GM23248 (cell line): ENCODE measurements around the gene FNDC11. TPM values are rescaled to one million over a fixed set of nuclear protein-coding genes. Genes with fewer than 3 reads are reported as not detected.

Experiments used
- DNase-seq: peaks from one replicate; pipeline ENCODE4 v3.0.0-alpha.2; 2015
- H2AFZ ChIP-seq: fragments of 200-600 bp; sonication (generic); 2 replicates; pipeline ENCODE4 v1.6.1; 2016; ENCODE audit warnings: antibody characterized with exemption
- H3F3A ChIP-seq: fragments of 200-600 bp; sonication (generic); 2 replicates; pipeline ENCODE4 v1.6.1; 2016; ENCODE audit warnings: mild to moderate bottlenecking, antibody characterized with exemption, mixed run types; ENCODE audit not compliant: insufficient read depth
- H3K27ac ChIP-seq: fragments of 200-600 bp; sonication (generic); 2 replicates; pipeline ENCODE4 v1.5.1; 2016; ENCODE audit warnings: mild to moderate bottlenecking
- H3K27me3 ChIP-seq: fragments of 200-600 bp; sonication (generic); replicated peaks from 2 replicates; pipeline ENCODE4 v1.6.1; 2016; ENCODE audit warnings: mild to moderate bottlenecking; ENCODE audit not compliant: insufficient read depth
- H3K36me3 ChIP-seq: fragments of 200-600 bp; sonication (generic); 2 replicates; pipeline ENCODE4 v1.6.1; 2016; ENCODE audit warnings: low read depth, mild to moderate bottlenecking
- H3K4me1 ChIP-seq: fragments of 200-600 bp; sonication (generic); 2 replicates; pipeline ENCODE4 v1.6.1; 2016; ENCODE audit warnings: mild to moderate bottlenecking; ENCODE audit not compliant: insufficient read depth
- H3K4me2 ChIP-seq: fragments of 200-600 bp; sonication (generic); one replicate; pipeline ENCODE4 v1.6.1; 2016; ENCODE audit warnings: mild to moderate bottlenecking; ENCODE audit not compliant: unreplicated experiment
- H3K4me3 ChIP-seq: fragments of 200-600 bp; sonication (generic); 2 replicates; pipeline ENCODE4 v1.5.1; 2016; ENCODE audit warnings: mild to moderate bottlenecking
- H3K79me2 ChIP-seq: fragments of 200-600 bp; sonication (generic); 2 replicates; pipeline ENCODE4 v1.6.1; 2016; ENCODE audit warnings: mild to moderate bottlenecking; ENCODE audit not compliant: insufficient read depth
- H3K9ac ChIP-seq: fragments of 200-600 bp; sonication (generic); 2 replicates; pipeline ENCODE4 v1.6.1; 2016; ENCODE audit warnings: mild to moderate bottlenecking
- H3K9me2 ChIP-seq: fragments of 200-600 bp; sonication (generic); 2 replicates; pipeline ENCODE4 v1.6.1; 2016; ENCODE audit warnings: mixed run types, mild to moderate bottlenecking, moderate library complexity; ENCODE audit not compliant: insufficient read depth
- H3K9me3 ChIP-seq: fragments of 200-600 bp; sonication (generic); one replicate; pipeline ENCODE4 v1.6.1; 2017; ENCODE audit warnings: low read depth
- H4K20me1 ChIP-seq: fragments of 200-600 bp; sonication (generic); 2 replicates; pipeline ENCODE4 v1.6.0; 2016; ENCODE audit not compliant: insufficient read depth
- EZH2 ChIP-seq: fragments of 200-600 bp; sonication (generic); IDR thresholded peaks from 2 replicates; pipeline ENCODE4 v1.6.1; 2018; ENCODE audit warnings: antibody characterized with exemption, mild to moderate bottlenecking; ENCODE audit not compliant: insufficient read depth, poor library complexity, severe bottlenecking
- EZH2phosphoT487 ChIP-seq: fragments of 200-600 bp; sonication (generic); IDR thresholded peaks from 2 replicates; pipeline ENCODE4 v1.6.1; 2018; ENCODE audit warnings: antibody characterized with exemption, moderate library complexity, mild to moderate bottlenecking, low read depth; ENCODE audit not compliant: insufficient read depth
- WGBS, 2 experiments: methylation state at CpG; one replicate each; pipeline ENCODE4 v1.1.6; 2015 to 2017; ENCODE audit warnings: low lambda C conversion rate in 2 of 2, low coverage in 1 of 2; ENCODE audit errors: missing lambda C conversion rate in 2 of 2; 5-methylcytosine and 5-hydroxymethylcytosine counted together
- in situ Hi-C: fragments of 300-500 bp; cut with MboI; formaldehyde crosslinking; loops from 2 replicates; pipeline ENCODE4 v1.15.0; 2020
- polyA plus RNA-seq: library from polyadenylated mRNA; unstranded; fragments of >200 nt; fragmentation: Nextera tagmentation; extraction: Ambion mirVana; gene quantifications from 2 replicates; pipeline ENCODE4 v1.2.1, GENCODE V29; 2016
- total RNA-seq: library from RNA; depleted of rRNA; stranded (reverse); fragments of >200 nt; shearing (Covaris generic); gene quantifications from 2 replicates; pipeline ENCODE4 v1.2.3, GENCODE V29; 2014; rRNA removed

Gene FNDC11
- total and polyA plus RNA-seq, 2 experiments from 2014 or later: 0.15 to 0.65 TPM

GRCh38 chr20:63602321-63602720 is 48.4 kb downstream of the FNDC11 start:
- H3K4me1 ChIP-seq: 0 out of 2 replicates have a peak, but pooled peaks cover 4% of the 10 kb centered on the region

More at GRCh38 chr20:63602321-63602720, 48.4 kb downstream of the FNDC11 start:
- Histone ChIP-seq H3F3A (no peaks in the 10 kb centered on the region), H3K27me3 (no peaks in the 10 kb centered on the region), H3K79me2 (peaks cover 29% of the 10 kb centered on the region), H3K4me3 (no peak overlapping the region), H3K27ac (no peak overlapping the region), H4K20me1 (no peaks in the 10 kb centered on the region), H3K9ac (no peak overlapping the region), H3K4me2 (no peak overlapping the region), H3K9me2 (no peaks in the 10 kb centered on the region), H3K36me3 (peaks cover 26% of the 10 kb centered on the region), H3K9me3 (no peaks in the 10 kb centered on the region), H2AFZ (no peak overlapping the region)
- no peak for DNase-seq
- in situ Hi-C loops: no loop called here
- 80 to 82% methylated on average over 3 of the region's 3 CpGs for WGBS, 2 experiments
- no peak for TF ChIP-seq EZH2phosphoT487
- TF ChIP-seq EZH2: no peak

Other genes starting within 250 kb of the FNDC11 start
- gene CHRNA4, start 192.8 kb upstream of the FNDC11 start, total RNA-seq: not detected in 2 replicates
- not detected in 2 replicates for gene CHRNA4, start 192.8 kb upstream of the FNDC11 start, polyA plus RNA-seq
- gene KCNQ2, start 81.5 kb upstream of the FNDC11 start, total RNA-seq: not detected in 2 replicates
- 0.38 TPM in 1 of 2 replicates, not detected in the other for gene KCNQ2, start 81.5 kb upstream of the FNDC11 start, polyA plus RNA-seq
- 0.43 TPM in 1 of 2 replicates, not detected in the other for gene EEF1A2, start 55.1 kb upstream of the FNDC11 start, total RNA-seq
- not detected in 2 replicates for gene EEF1A2, start 55.1 kb upstream of the FNDC11 start, polyA plus RNA-seq
- gene PPDPF, start 33.4 kb upstream of the FNDC11 start, total RNA-seq: 132 and 236 TPM in 2 replicates
- gene PPDPF, start 33.4 kb upstream of the FNDC11 start, polyA plus RNA-seq: 170 and 171 TPM in 2 replicates
- 0.13 TPM in 1 of 2 replicates, not detected in the other for gene PTK6, start 16.8 kb upstream of the FNDC11 start, total RNA-seq
- 0.06 TPM in 1 of 2 replicates, not detected in the other for gene PTK6, start 16.8 kb upstream of the FNDC11 start, polyA plus RNA-seq
- not detected in 2 replicates for gene SRMS, start 6.4 kb upstream of the FNDC11 start, total RNA-seq
- not detected in 2 replicates for gene SRMS, start 6.4 kb upstream of the FNDC11 start, polyA plus RNA-seq
- gene HELZ2, start 20.1 kb downstream of the FNDC11 start, total RNA-seq: 17.5 and 25.2 TPM in 2 replicates
- 3.0 and 3.7 TPM in 2 replicates for gene HELZ2, start 20.1 kb downstream of the FNDC11 start, polyA plus RNA-seq
- gene GMEB2, start 72.9 kb downstream of the FNDC11 start, total RNA-seq: 13.6 and 15.4 TPM in 2 replicates
- gene GMEB2, start 72.9 kb downstream of the FNDC11 start, polyA plus RNA-seq: 7.7 and 7.8 TPM in 2 replicates
- 26.8 and 37.6 TPM in 2 replicates for gene STMN3, start 99.3 kb downstream of the FNDC11 start, total RNA-seq
- 18.5 and 18.6 TPM in 2 replicates for gene STMN3, start 99.3 kb downstream of the FNDC11 start, polyA plus RNA-seq
- gene RTEL1, start 104.2 kb downstream of the FNDC11 start, total RNA-seq: 15.6 and 30.7 TPM in 2 replicates
- gene RTEL1, start 104.2 kb downstream of the FNDC11 start, polyA plus RNA-seq: 8.5 and 8.6 TPM in 2 replicates
- gene TNFRSF6B, start 142.5 kb downstream of the FNDC11 start, total RNA-seq: 36.9 and 39.9 TPM in 2 replicates
- 17.4 and 17.5 TPM in 2 replicates for gene TNFRSF6B, start 142.5 kb downstream of the FNDC11 start, polyA plus RNA-seq
- 61.4 and 65.9 TPM in 2 replicates for gene ARFRP1, start 153.8 kb downstream of the FNDC11 start, total RNA-seq
- 57.6 and 60.8 TPM in 2 replicates for gene ARFRP1, start 153.8 kb downstream of the FNDC11 start, polyA plus RNA-seq
- 26.2 and 28.5 TPM in 2 replicates for gene ZGPAT, start 153.9 kb downstream of the FNDC11 start, total RNA-seq
- gene ZGPAT, start 153.9 kb downstream of the FNDC11 start, polyA plus RNA-seq: 19.9 and 22.7 TPM in 2 replicates
- 14.1 and 32.0 TPM in 2 replicates for gene LIME1, start 182.5 kb downstream of the FNDC11 start, total RNA-seq
- 2.4 and 3.7 TPM in 2 replicates for gene LIME1, start 182.5 kb downstream of the FNDC11 start, polyA plus RNA-seq
- gene SLC2A4RG, start 185.6 kb downstream of the FNDC11 start, total RNA-seq: 63.9 and 64.9 TPM in 2 replicates
- 21.3 and 22.7 TPM in 2 replicates for gene SLC2A4RG, start 185.6 kb downstream of the FNDC11 start, polyA plus RNA-seq